Smooth muscle cell (in vitro differentiated cells): Measurements from ENCODE around the gene PRRG3. TPM values are rescaled to one million over a fixed set of nuclear protein-coding genes. Genes with fewer than 3 reads are reported as not detected.
A peak's percentile ranks its signal among the peaks of the same experiment; 100 is the strongest.

ENCODE experiments used
- DNase-seq: peaks from one replicate; lab custom pipeline; 2025; ENCODE audit not compliant: unreplicated experiment; lab: John Stamatoyannopoulos, UW
- H2AFZ ChIP-seq: fragments of 200-600 bp; sonication (generic); 2 replicates; pipeline ENCODE4 v1.6.0; 2016; ENCODE audit warnings: antibody characterized with exemption, low read depth, mild to moderate bottlenecking
- H3F3A ChIP-seq: fragments of 200-600 bp; sonication (generic); 2 replicates; pipeline ENCODE4 v1.6.0; 2017; ENCODE audit warnings: antibody characterized with exemption, low read depth
- H3K27ac ChIP-seq: fragments of 200-600 bp; sonication (generic); 2 replicates; pipeline ENCODE4 v1.5.1; 2016; ENCODE audit warnings: low read depth, mild to moderate bottlenecking
- H3K27me3 ChIP-seq: fragments of 200-600 bp; sonication (generic); 2 replicates; pipeline ENCODE4 v1.6.1; 2016; ENCODE audit warnings: low read depth, mild to moderate bottlenecking
- H3K36me3 ChIP-seq: fragments of 200-600 bp; sonication (generic); 2 replicates; pipeline ENCODE4 v1.5.1; 2016; ENCODE audit warnings: low read depth
- H3K4me1 ChIP-seq: fragments of 200-600 bp; sonication (generic); 2 replicates; pipeline ENCODE4 v1.5.1; 2016; ENCODE audit warnings: low read depth
- H3K4me2 ChIP-seq: fragments of 200-600 bp; sonication (generic); 2 replicates; pipeline ENCODE4 v1.6.0; 2016; ENCODE audit warnings: mild to moderate bottlenecking
- H3K4me3 ChIP-seq: fragments of 200-600 bp; sonication (generic); 2 replicates; pipeline ENCODE4 v1.5.1; 2016; ENCODE audit warnings: mild to moderate bottlenecking
- H3K79me2 ChIP-seq: fragments of 200-600 bp; sonication (generic); 2 replicates; pipeline ENCODE4 v1.6.0; 2016; ENCODE audit warnings: low read depth, mild to moderate bottlenecking
- H3K9ac ChIP-seq: fragments of 200-600 bp; sonication (generic); 2 replicates; pipeline ENCODE4 v1.6.0; 2016; ENCODE audit warnings: low read depth
- H3K9me3 ChIP-seq: fragments of 200-600 bp; sonication (generic); replicated peaks from 2 replicates; pipeline ENCODE4 v1.5.1; 2016; ENCODE audit warnings: low read depth
- H4K20me1 ChIP-seq: fragments of 200-600 bp; sonication (generic); 2 replicates; pipeline ENCODE4 v1.6.0; 2016; ENCODE audit warnings: low read depth
- CTCF ChIP-seq: fragments of 200-600 bp; sonication (generic); IDR thresholded peaks from 2 replicates; pipeline ENCODE4 v1.5.1; 2017; ENCODE audit warnings: borderline replicate concordance, mild to moderate bottlenecking, antibody characterized with exemption; ENCODE audit not compliant: insufficient read depth, poor library complexity, severe bottlenecking
- WGBS: methylation state at CpG from one replicate; pipeline ENCODE4 v1.1.7; 2016; ENCODE audit warnings: low lambda C conversion rate; 5-methylcytosine and 5-hydroxymethylcytosine counted together
- polyA plus RNA-seq: library from polyadenylated mRNA; unstranded; fragments of >200 nt; fragmentation: Nextera tagmentation; extraction: Ambion mirVana; gene quantifications from 2 replicates; pipeline ENCODE4 v1.2.1, GENCODE V29; 2016
- total RNA-seq: library from RNA; depleted of rRNA; stranded (reverse); fragments of >200 nt; gene quantifications from 2 replicates; pipeline ENCODE4 v1.2.3, GENCODE V29; 2014

The PRRG3 gene
- total RNA-seq = 0.09 and 0.67 TPM in 2 replicates
- polyA plus RNA-seq = 1.0 and 2.6 TPM in 2 replicates

- no peak for TF ChIP-seq CTCF
- no peaks in the 10 kb centered on the region for H4K20me1 ChIP-seq
- H2AFZ ChIP-seq = no peak within 1 kb of the TSS
- H3K27me3 ChIP-seq = peaks cover 6% of the 10 kb centered on the region
- no peaks in the 10 kb centered on the region for H3K9me3 ChIP-seq
- H3K4me1 ChIP-seq = no peaks in the 10 kb centered on the region
- no peak within 1 kb of the TSS for H3K9ac ChIP-seq
- H3F3A ChIP-seq = no peaks in the 10 kb centered on the region
- peak within 1 kb of the TSS; percentile 15 for H3K4me2 ChIP-seq
- 62% methylated on average over 20 of the region's 100 CpGs for WGBS
- no peak within 1 kb of the TSS for H3K27ac ChIP-seq
- no peaks in the 10 kb centered on the region for H3K36me3 ChIP-seq
- H3K4me3 ChIP-seq = peak within 1 kb of the TSS; percentile 24
- DNase-seq = no peak
- no peaks in the 10 kb centered on the region for H3K79me2 ChIP-seq
Measured at GRCh38 chrX:151694661-151695582, at the start of gene PRRG3. Gene PRRG3 (plus strand): TSS chrX:151695458. CDS start chrX:151698815, 3,357 bp downstream.

- Histone ChIP-seq H3K27me3 (no peaks in the 10 kb centered on the region), H4K20me1 (no peaks in the 10 kb centered on the region), H3K36me3 (no peaks in the 10 kb centered on the region), H2AFZ (no peak overlapping the region), H3K4me2 (no peak overlapping the region), H3K79me2 (no peaks in the 10 kb centered on the region), H3F3A (no peaks in the 10 kb centered on the region), H3K9ac (no peak overlapping the region), H3K4me1 (no peaks in the 10 kb centered on the region), H3K27ac (no peak overlapping the region), H3K9me3 (no peaks in the 10 kb centered on the region), H3K4me3 (no peak overlapping the region)
- TF ChIP-seq CTCF = no peak
- WGBS = 56% methylated on average over 6 of the region's 6 CpGs
- no peak for DNase-seq
Measured at GRCh38 chrX:151675121-151675746, 20.0 kb upstream of the PRRG3 start.

- Histone ChIP-seq H3K27ac (no peak overlapping the region), H3K9ac (no peak overlapping the region), H3K4me2 (no peak overlapping the region), H4K20me1 (no peaks in the 10 kb centered on the region), H3F3A (no peaks in the 10 kb centered on the region), H3K4me1 (no peaks in the 10 kb centered on the region), H3K9me3 (no peaks in the 10 kb centered on the region), H3K4me3 (no peak overlapping the region), H2AFZ (no peak overlapping the region), H3K79me2 (no peaks in the 10 kb centered on the region), H3K27me3 (no peaks in the 10 kb centered on the region), H3K36me3 (no peaks in the 10 kb centered on the region)
- TF ChIP-seq CTCF = no peak
- 66% methylated on average over 4 of the region's 4 CpGs for WGBS
- DNase-seq = no peak
Measured at GRCh38 chrX:151676196-151676595, 19.1 kb upstream of the PRRG3 start.
